ENCODE data around the gene PPP1R9A.

GRCh38 chr7:94922457-94922856 is 15.1 kb downstream of the PPP1R9A start:
- no peak for TF ChIP-seq CTCF (IDR thresholded peaks at IDR 0.05; ENCODE audit: insufficient read depth, low read length, poor library complexity, severe bottlenecking)
- no peak for TF ChIP-seq EZH2phosphoT487 (conservative IDR thresholded peaks at IDR 0.05; ENCODE audit: low read length)

All from SU-DHL-6 (cell line).